ENCODE data around the gene GPR15LG.

DNA sequence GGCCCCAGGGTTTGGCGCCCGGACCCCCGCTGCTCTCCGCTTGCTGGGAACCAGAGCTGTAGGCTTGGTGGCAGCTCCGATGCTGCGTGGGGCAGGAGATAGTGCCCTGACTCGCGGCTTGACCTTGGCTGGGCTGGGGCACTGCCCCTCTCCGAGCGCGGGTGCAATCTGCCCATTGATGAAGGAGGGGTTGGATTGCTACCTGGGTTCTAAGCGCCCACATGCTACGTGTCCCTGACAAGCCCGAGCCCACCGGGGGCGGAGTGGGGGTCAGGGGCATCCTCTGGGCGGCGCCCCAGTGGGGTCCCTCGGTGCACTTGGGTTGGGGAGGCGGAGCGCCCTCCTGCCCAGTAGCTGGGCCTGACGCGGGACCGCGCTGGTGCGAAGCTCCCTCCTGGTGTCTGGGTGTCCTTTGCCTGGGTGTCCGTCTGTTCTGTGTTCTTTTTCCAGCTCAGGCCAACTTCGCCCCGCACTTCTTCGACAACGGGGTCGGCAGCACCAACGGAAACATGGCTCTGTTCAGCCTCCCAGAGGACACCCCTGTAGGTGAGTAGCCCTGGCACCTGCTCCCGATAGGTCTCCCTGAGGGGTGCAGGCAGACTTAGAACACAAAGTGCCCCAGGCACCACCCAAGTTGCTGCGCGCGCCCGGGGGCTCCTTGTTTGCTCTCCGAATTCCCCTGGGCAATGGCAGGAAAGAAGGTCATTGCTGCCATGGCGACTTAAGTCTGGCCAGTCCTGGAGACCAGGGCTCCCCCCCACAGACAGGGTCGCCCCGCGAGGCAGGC lies 21.6 kb downstream of the GPR15LG start:
- TF ChIP-seq, protein P1, sequence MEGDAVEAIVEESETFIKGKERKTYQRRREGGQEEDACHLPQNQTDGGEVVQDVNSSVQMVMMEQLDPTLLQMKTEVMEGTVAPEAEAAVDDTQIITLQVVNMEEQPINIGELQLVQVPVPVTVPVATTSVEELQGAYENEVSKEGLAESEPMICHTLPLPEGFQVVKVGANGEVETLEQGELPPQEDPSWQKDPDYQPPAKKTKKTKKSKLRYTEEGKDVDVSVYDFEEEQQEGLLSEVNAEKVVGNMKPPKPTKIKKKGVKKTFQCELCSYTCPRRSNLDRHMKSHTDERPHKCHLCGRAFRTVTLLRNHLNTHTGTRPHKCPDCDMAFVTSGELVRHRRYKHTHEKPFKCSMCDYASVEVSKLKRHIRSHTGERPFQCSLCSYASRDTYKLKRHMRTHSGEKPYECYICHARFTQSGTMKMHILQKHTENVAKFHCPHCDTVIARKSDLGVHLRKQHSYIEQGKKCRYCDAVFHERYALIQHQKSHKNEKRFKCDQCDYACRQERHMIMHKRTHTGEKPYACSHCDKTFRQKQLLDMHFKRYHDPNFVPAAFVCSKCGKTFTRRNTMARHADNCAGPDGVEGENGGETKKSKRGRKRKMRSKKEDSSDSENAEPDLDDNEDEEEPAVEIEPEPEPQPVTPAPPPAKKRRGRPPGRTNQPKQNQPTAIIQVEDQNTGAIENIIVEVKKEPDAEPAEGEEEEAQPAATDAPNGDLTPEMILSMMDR (IDR thresholded peaks at IDR 0.05): no peak
- TF ChIP-seq POLR2A (IDR thresholded peaks at IDR 0.05): no peak
